ENCODE results near the gene PIP5K1B.

DNA sequence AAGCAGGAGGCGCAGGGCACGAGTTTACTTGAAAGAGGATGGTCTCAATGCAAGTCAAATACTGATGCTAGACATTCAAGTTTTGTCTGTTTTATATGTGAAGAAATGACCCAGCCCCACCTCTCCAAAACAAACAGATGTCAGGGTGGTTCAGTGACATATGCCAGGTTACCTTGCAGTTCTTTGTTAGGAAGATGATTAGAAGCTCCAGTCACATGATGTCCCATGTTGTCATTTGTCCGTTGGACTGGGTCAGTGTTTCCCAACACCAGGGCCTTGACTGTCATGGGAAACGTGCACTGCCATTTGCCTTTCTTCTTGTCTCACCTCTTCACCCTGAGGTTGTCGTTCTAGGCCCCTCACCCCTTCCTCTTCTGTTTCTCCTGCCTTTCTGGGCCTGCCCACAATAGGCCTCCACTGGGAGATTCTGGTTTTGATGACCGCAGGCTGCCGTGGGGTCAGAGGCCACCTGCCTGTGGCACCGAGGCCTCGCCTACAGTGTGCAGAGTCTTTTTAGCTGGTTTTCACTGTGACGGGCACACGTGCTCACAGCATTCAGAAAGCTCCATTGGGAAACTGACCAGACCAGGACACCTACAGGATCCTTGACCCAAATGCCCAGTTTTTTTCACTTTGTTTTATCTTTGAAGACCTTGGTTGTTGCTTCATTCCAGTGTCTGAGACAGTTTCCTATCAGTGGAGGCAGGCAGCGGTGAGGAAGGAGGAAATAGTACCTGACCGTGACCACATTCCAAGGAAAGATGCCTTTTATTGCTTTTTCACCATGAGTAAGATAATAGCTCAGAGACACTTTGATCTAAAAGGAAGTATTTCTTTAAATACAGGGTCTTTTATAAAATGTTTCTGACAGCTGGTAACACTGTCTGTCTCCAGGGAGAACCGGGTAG is 123.1 kb downstream of the PIP5K1B start:
- TF ChIP-seq CTCF (IDR thresholded peaks at IDR 0.05; ENCODE audit: extremely low read depth in 1 of 2, insufficient read depth in 1 of 2, low read depth in 1 of 2, low read length in 2 of 2) (no peak), MAX (IDR thresholded peaks at IDR 0.05; ENCODE audit: insufficient read depth, insufficient read length) (no peak), POLR2A (IDR thresholded peaks at IDR 0.05; ENCODE audit: low read depth, low read length) (no peak), GATA2 (IDR thresholded peaks at IDR 0.05; ENCODE audit: insufficient read depth, insufficient read length, low read depth, low read length) (no peak), POLR2AphosphoS5 (IDR thresholded peaks at IDR 0.05; ENCODE audit: insufficient read depth, low read depth, low read length) (no peak)
